Measurements from ENCODE around the gene DDX11. TPM values are rescaled to one million over a fixed set of nuclear protein-coding genes. Genes with fewer than 3 reads are reported as not detected.
"Not testable (repeated sequence)": the region's sequence is repeated elsewhere in the genome, so short reads cannot be mapped to it uniquely, and the experiment has no call there.

Gene DDX11
- total and polyA plus RNA-seq, 2 experiments from 2014 or later = 66.0 to 103 TPM

DNA sequence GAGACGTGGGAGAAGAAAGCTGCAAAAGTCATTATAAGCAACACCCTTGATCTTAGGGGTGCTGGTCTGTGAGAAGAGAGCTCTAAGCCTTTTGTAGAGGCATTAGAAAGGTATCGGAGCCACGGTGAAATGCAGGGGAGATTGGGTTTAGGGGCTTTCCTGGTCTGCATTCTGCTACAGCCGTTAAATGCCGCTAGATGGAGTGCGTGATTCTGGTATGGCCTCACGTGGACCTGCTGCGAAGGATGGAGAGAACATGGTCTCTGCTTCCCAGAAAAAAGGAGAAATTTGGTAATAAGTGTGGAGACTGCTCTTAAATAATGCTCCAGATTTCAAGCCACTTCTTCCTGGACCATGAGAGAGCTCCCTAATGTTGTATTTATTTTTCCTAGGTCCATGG is 4.3 kb downstream of the DDX11 start:
- H3K27me3 ChIP-seq (ENCODE audit: insufficient read depth); H3K4me3 ChIP-seq; H3K9me2 ChIP-seq (ENCODE audit: insufficient read depth); H3K4me3 Mint-ChIP-seq; H3K4me1 ChIP-seq (ENCODE audit: insufficient read depth); H3K36me3 ChIP-seq (ENCODE audit: insufficient read depth); H4K20me1 ChIP-seq (replicated peaks; ENCODE audit: insufficient read depth); H3K9me3 Mint-ChIP-seq; H2AFZ ChIP-seq; H3K4me2 ChIP-seq; ATAC-seq; H3K27ac ChIP-seq (ENCODE audit: low read depth); H3F3A ChIP-seq (replicated peaks; ENCODE audit: low read depth): not testable (repeated sequence)
- Mint-ChIP-seq H3K27me3 (ENCODE audit: insufficient read depth, low read depth, poor library complexity) (peaks cover 17% of the 10 kb centered on the region), H3K27ac (peak overlapping the region; percentile 52), H3K36me3 (ENCODE audit: low read depth) (peaks cover 45% of the 10 kb centered on the region), H3K4me1 (peaks cover 40% of the 10 kb centered on the region)
- DNase-seq (ENCODE audit: low spot score) = peak; percentile 3
- TF ChIP-seq, protein P1, sequence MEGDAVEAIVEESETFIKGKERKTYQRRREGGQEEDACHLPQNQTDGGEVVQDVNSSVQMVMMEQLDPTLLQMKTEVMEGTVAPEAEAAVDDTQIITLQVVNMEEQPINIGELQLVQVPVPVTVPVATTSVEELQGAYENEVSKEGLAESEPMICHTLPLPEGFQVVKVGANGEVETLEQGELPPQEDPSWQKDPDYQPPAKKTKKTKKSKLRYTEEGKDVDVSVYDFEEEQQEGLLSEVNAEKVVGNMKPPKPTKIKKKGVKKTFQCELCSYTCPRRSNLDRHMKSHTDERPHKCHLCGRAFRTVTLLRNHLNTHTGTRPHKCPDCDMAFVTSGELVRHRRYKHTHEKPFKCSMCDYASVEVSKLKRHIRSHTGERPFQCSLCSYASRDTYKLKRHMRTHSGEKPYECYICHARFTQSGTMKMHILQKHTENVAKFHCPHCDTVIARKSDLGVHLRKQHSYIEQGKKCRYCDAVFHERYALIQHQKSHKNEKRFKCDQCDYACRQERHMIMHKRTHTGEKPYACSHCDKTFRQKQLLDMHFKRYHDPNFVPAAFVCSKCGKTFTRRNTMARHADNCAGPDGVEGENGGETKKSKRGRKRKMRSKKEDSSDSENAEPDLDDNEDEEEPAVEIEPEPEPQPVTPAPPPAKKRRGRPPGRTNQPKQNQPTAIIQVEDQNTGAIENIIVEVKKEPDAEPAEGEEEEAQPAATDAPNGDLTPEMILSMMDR (conservative IDR thresholded peaks at IDR 0.05; ENCODE audit: low read depth in 2 of 2) = peak; percentile 13 to 37; a peak in 3 of 4 replicates
- peaks cover 33% of the 10 kb centered on the region for H3K79me2 ChIP-seq (replicated peaks; ENCODE audit: insufficient read depth)

DNA sequence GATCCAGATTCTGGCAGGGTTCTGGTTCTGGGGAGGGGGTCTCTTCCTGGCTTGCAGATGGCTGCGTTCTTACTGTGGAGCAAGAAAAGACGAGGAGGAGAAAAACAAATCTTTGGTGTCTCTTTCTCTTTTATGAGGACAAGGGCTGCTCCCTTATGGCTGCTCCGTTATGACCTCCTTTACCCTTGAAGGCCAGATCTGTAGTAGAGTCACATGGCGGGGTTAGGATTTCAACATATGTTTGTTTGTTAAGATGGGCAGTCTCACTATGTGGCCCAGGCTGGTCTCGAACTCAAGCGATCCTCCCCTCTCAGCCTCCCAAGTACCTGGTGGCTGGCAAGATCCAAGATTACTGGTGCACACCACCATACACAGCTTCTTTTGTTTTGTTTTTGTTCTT is 5.8 kb downstream of the DDX11 start:
- not testable (repeated sequence) for H2AFZ ChIP-seq; H3K9me2 ChIP-seq (ENCODE audit: insufficient read depth); H3K36me3 ChIP-seq (ENCODE audit: insufficient read depth); H4K20me1 ChIP-seq (replicated peaks; ENCODE audit: insufficient read depth); H3K4me1 ChIP-seq (ENCODE audit: insufficient read depth); H3K27ac ChIP-seq (ENCODE audit: low read depth); H3K4me3 Mint-ChIP-seq; H3K4me2 ChIP-seq; ATAC-seq; H3K27me3 Mint-ChIP-seq (ENCODE audit: insufficient read depth, low read depth, poor library complexity); H3K27ac Mint-ChIP-seq; H3K27me3 ChIP-seq (ENCODE audit: insufficient read depth); H3K4me3 ChIP-seq; DNase-seq (ENCODE audit: low spot score); H3F3A ChIP-seq (replicated peaks; ENCODE audit: low read depth); H3K9me3 Mint-ChIP-seq
- Mint-ChIP-seq H3K4me1 (peaks cover 39% of the 10 kb centered on the region), H3K36me3 (ENCODE audit: low read depth) (peaks cover 55% of the 10 kb centered on the region)
- peaks cover 33% of the 10 kb centered on the region for H3K79me2 ChIP-seq (replicated peaks; ENCODE audit: insufficient read depth)

DNA sequence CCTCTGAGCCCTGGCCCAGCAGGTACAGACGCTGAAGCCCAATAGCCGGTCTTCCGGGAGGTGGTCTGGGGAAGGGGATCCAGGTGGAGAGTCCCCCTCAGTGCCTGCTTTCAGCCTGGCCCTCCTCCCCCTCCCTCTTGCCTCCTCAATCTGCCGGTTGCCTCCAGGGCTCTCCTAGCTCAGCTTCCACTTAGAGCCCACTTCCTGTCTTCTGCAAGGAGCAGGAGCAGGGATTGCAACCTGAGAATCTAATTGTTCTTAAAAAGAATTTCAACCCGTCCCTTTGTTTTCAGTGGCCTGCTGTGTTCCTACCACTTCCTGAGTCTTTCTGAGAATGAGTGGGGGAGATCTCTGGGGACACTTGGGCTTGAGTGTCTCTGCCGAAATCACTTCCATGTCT is 6.6 kb downstream of the DDX11 start:
- H3K4me3 Mint-ChIP-seq = peak overlapping the region; percentile 28; the same call in 2 of the 3 replicates

More for the DNA sequence above, 6.6 kb downstream of the DDX11 start:
- H3K36me3 Mint-ChIP-seq (ENCODE audit: low read depth) = peaks cover 61% of the 10 kb centered on the region
- not testable (repeated sequence) for H3K27me3 Mint-ChIP-seq (ENCODE audit: insufficient read depth, low read depth, poor library complexity); H3F3A ChIP-seq (replicated peaks; ENCODE audit: low read depth); H3K4me1 ChIP-seq (ENCODE audit: insufficient read depth); H3K27me3 ChIP-seq (ENCODE audit: insufficient read depth); H3K9me2 ChIP-seq (ENCODE audit: insufficient read depth); H3K36me3 ChIP-seq (ENCODE audit: insufficient read depth); H4K20me1 ChIP-seq (replicated peaks; ENCODE audit: insufficient read depth); H3K9me3 Mint-ChIP-seq; H2AFZ ChIP-seq
- peak overlapping the region; percentile 84; the same call in 1 of the 2 replicates for H3K27ac ChIP-seq (ENCODE audit: low read depth)
- peak overlapping the region; percentile 28; the same call in 1 of the 2 replicates for H3K4me3 ChIP-seq
- TF ChIP-seq, protein P2, sequence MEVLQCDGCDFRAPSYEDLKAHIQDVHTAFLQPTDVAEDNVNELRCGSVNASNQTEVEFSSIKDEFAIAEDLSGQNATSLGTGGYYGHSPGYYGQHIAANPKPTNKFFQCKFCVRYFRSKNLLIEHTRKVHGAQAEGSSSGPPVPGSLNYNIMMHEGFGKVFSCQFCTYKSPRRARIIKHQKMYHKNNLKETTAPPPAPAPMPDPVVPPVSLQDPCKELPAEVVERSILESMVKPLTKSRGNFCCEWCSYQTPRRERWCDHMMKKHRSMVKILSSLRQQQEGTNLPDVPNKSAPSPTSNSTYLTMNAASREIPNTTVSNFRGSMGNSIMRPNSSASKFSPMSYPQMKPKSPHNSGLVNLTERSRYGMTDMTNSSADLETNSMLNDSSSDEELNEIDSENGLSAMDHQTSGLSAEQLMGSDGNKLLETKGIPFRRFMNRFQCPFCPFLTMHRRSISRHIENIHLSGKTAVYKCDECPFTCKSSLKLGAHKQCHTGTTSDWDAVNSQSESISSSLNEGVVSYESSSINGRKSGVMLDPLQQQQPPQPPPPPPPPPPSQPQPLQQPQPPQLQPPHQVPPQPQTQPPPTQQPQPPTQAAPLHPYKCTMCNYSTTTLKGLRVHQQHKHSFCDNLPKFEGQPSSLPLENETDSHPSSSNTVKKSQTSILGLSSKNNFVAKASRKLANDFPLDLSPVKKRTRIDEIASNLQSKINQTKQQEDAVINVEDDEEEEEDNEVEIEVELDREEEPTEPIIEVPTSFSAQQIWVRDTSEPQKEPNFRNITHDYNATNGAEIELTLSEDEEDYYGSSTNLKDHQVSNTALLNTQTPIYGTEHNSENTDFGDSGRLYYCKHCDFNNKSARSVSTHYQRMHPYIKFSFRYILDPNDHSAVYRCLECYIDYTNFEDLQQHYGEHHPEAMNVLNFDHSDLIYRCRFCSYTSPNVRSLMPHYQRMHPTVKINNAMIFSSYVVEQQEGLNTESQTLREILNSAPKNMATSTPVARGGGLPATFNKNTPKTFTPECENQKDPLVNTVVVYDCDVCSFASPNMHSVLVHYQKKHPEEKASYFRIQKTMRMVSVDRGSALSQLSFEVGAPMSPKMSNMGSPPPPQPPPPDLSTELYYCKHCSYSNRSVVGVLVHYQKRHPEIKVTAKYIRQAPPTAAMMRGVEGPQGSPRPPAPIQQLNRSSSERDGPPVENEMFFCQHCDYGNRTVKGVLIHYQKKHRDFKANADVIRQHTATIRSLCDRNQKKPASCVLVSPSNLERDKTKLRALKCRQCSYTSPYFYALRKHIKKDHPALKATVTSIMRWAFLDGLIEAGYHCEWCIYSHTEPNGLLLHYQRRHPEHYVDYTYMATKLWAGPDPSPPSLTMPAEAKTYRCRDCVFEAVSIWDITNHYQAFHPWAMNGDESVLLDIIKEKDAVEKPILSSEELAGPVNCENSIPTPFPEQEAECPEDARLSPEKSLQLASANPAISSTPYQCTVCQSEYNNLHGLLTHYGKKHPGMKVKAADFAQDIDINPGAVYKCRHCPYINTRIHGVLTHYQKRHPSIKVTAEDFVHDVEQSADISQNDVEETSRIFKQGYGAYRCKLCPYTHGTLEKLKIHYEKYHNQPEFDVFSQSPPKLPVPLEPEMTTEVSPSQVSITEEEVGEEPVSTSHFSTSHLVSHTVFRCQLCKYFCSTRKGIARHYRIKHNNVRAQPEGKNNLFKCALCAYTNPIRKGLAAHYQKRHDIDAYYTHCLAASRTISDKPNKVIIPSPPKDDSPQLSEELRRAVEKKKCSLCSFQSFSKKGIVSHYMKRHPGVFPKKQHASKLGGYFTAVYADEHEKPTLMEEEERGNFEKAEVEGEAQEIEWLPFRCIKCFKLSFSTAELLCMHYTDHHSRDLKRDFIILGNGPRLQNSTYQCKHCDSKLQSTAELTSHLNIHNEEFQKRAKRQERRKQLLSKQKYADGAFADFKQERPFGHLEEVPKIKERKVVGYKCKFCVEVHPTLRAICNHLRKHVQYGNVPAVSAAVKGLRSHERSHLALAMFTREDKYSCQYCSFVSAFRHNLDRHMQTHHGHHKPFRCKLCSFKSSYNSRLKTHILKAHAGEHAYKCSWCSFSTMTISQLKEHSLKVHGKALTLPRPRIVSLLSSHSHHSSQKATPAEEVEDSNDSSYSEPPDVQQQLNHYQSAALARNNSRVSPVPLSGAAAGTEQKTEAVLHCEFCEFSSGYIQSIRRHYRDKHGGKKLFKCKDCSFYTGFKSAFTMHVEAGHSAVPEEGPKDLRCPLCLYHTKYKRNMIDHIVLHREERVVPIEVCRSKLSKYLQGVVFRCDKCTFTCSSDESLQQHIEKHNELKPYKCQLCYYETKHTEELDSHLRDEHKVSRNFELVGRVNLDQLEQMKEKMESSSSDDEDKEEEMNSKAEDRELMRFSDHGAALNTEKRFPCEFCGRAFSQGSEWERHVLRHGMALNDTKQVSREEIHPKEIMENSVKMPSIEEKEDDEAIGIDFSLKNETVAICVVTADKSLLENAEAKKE (CRISPR knock-in tag; IDR thresholded peaks at IDR 0.05) = peak; percentile 83
- peaks cover 26% of the 10 kb centered on the region for H3K79me2 ChIP-seq (replicated peaks; ENCODE audit: insufficient read depth)
- peak overlapping the region; percentile 83 for H3K27ac Mint-ChIP-seq
- DNase-seq (ENCODE audit: low spot score) (peak; percentile 85), ATAC-seq (peak; percentile 94)
- 0 out of 2 replicates have a peak overlapping the region, but pooled peaks have one; percentile 64 for H3K4me2 ChIP-seq
- H3K4me1 Mint-ChIP-seq = peaks cover 37% of the 10 kb centered on the region

All from GM23338 (cell line).